HFF-Myc (cell line): ENCODE data around the gene DRAP1.

Experiments used
- DNase-seq: peaks from one replicate; pipeline ENCODE4 v3.0.0-alpha.2; 2011; ENCODE audit warnings: low read depth; ENCODE audit errors: extremely low read depth
- H3K4me3 ChIP-seq: replicated peaks from 2 replicates; pipeline ENCODE4 v1.5.1; 2011; ENCODE audit warnings: low read depth, mild to moderate bottlenecking, control low read depth, low read length
- TF ChIP-seq, protein P1 (sequence below): IDR thresholded peaks from 2 replicates; pipeline ENCODE4 v1.5.1; 2012; ENCODE audit warnings: mild to moderate bottlenecking, low read depth, low read length, control low read depth; ENCODE audit errors: missing control alignments

The DRAP1 gene

DNA sequence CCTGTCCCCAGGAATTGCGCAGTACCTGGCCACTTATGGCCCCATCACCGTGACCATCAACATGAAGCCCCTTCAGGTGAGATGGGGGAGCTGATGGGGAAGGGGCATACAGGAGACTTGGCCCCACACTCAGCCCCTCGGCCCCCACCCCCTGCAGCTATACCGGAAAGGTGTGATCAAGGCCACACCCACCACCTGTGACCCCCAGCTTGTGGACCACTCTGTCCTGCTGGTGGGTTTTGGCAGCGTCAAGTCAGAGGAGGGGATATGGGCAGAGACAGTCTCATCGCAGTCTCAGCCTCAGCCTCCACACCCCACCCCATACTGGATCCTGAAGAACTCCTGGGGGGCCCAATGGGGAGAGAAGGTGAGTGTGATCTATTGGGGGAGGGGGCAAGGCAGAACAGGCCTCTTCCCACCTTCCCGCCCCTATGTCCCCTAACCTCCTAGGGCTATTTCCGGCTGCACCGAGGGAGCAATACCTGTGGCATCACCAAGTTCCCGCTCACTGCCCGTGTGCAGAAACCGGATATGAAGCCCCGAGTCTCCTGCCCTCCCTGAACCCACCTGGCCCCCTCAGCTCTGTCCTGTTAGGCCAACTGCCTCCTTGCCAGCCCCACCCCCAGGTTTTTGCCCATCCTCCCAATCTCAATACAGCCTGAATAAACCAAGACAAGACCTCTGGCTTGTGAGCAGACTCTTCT is 36.0 kb upstream of the DRAP1 start:
- TF ChIP-seq, protein P1, sequence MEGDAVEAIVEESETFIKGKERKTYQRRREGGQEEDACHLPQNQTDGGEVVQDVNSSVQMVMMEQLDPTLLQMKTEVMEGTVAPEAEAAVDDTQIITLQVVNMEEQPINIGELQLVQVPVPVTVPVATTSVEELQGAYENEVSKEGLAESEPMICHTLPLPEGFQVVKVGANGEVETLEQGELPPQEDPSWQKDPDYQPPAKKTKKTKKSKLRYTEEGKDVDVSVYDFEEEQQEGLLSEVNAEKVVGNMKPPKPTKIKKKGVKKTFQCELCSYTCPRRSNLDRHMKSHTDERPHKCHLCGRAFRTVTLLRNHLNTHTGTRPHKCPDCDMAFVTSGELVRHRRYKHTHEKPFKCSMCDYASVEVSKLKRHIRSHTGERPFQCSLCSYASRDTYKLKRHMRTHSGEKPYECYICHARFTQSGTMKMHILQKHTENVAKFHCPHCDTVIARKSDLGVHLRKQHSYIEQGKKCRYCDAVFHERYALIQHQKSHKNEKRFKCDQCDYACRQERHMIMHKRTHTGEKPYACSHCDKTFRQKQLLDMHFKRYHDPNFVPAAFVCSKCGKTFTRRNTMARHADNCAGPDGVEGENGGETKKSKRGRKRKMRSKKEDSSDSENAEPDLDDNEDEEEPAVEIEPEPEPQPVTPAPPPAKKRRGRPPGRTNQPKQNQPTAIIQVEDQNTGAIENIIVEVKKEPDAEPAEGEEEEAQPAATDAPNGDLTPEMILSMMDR, result no peak
- no peak for DNase-seq
- no peak overlapping the region for H3K4me3 ChIP-seq

DNA sequence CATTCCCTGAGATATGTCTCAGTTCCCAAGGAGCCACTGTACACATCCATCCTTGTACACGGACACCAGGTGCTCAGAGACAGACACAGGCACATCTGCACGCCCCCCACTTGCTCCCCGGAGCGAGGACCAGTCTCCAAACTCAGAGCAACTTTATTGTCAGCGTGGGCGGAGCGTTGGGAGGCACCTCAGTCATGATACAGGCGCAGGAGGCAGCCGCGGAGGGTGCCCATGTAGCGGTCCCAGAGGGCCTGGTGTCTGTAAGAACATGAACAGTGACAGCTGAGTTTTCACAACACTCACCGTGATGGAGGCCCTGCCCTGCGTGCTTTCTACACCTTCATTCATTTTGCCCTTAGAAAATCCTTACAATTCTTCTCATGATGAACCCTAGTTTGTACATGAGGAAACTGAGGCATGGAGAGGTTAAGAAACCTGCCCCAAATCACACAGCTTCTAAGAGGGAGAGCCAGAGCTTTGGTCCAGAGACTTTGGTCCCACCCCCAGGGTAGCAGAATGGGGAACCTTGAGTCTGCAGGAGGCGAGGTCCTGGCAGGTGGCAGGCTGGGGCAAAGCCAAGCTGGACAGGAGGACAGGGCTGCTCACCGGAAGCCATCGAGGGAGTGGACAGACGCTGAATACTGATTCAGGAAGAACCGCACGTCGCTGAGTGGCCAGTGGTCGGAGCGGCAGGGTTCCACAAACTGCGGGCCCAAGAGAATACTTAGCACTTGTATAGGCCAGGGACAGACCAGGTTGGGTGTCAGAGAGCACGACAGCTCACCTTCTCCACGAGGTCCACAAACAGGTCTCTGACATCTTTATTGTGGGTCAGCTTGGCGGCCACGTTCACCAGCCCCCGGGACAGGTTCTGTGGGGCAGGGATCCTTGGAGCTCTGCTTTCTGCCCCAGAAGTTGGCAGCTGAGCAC is 35.2 kb upstream of the DRAP1 start:
- TF ChIP-seq, protein P1, result no peak
- H3K4me3 ChIP-seq, result no peak overlapping the region
- no peak for DNase-seq

DNA sequence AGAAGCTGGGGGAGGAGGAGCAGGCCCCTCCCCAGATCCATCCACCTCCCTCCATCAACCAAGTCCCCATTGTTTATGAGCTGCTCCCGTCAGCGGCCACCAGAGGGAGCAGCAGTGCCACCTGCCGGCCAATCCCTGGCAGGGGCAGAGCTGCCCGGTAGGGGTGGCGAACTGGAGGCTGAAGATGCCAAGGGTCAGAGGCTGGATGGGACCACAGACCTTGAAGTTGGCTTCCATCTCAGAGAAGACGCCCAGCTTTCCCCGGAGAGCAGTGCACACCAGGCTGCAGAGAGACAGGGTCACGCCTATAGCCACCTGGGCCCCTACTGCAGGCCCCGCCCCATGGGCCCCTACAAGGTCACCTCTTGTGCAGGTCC is 34.5 kb upstream of the DRAP1 start:
- DNase-seq, result no peak
- TF ChIP-seq, protein P1, result peak; percentile 100
- no peak overlapping the region for H3K4me3 ChIP-seq

DNA sequence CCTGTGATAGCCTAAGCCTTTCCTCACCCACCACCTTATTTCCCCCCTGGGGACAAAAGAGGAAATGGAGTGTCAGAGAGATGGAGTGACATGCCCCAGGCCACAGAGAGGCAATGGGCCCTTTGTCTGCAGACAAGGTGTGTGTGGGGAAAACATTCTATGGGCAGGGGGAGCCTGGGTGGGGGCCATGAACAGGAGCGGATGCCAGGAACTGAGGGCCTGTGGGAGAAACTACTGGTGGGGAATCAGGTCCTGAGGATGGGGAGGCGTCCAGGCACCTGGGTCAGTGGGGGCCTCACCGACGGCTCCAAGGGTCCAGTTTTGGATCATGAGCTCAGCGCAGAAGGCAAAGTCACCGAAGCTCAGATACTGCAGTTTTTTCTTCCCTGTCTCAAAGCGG is 34.0 kb upstream of the DRAP1 start:
- TF ChIP-seq, protein P1, result no peak
- no peak overlapping the region for H3K4me3 ChIP-seq

DNA sequence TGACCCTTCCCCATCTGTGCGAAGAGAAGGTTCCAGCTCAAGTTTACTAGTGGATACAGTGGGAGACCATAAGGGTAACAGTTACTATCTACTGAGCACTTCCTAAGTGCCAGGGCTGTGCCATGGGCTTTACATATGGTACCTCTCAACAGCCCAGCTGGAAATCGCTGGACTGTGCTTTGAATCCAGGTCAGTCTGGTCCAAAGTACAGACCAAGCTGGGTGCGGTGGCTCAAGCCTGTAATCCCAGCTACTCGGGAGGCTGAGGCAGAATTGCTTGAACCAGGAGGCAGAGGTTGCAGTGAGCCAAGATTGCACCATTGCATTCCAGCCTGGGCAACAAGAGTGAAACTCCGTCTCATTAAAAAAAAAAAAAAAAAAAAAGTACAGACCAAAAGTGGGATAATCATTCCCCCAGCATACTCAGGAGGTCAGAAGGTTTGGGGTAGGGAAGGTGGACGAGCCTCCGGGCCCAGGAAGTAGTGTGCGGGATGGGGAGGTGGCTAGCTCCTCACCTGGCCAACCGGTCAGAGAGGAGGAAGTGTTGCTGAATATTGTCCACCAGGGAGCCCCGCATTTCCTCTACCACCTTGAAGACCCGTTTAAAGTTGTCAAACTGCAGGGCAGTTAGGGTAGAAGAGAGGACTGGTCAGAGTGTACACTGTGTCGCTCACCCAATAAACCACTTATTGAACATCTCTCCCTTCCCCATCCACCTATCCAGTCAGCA is 33.3 kb upstream of the DRAP1 start:
- no peak for DNase-seq
- H3K4me3 ChIP-seq, result no peak overlapping the region
- TF ChIP-seq, protein P1, result no peak

More for the DNA sequence above, 34.0 kb upstream of the DRAP1 start:
- DNase-seq, result no peak

DNA sequence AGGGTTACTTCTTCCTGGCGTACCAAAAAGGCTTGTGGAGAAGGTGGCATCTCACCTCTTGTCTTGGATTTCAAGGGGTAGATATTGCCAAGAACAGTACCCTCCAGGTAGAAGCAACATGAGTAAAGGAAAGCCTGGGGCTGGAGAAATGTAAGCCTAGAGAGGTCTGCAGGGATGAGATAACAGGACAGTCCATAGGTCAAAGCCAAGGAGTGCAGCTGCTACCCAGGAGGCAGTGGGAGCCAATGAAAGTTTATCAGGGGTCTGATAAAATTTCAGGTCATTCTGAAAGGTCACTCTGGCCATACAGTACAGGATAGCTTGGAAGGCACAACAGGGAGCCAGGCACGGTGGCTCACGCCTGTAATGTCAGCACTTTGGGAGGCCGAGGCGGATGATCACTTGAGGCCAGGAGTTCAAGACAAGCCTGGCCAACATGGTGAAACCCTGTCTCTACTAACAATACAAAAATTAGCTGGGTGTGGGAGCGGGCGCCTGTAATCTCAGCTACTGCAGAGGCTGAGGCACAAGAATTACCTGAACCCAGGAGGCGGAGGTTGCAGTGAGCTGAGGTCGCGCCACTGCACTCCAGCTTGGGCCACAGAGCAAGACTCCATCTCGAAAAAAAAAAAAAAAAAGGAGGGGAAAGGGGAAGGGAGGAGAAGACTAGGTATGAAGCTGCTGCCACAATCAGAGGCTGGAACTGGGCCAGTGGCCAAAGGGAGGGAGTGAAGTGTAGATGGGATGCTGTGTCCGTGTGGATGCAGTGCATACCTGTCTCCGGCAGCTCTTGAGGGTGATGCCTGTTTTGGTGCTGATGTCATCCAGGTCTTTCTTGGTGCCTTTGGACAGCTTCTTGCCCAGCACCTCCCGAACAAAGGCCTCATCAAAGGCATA is 32.2 kb upstream of the DRAP1 start:
- H3K4me3 ChIP-seq, result peak overlapping the region; percentile 87
- DNase-seq, result no peak
- TF ChIP-seq, protein P1, result no peak
